HG03571 (cell line): ENCODE results near the gene HHEX.
"Not testable (repeated sequence)": the region's sequence is repeated elsewhere in the genome, so short reads cannot be mapped to it uniquely, and the experiment has no call there.

ENCODE experiments used
- ATAC-seq: cut with Tn5 transposase; IDR thresholded peaks from one replicate; pipeline ENCODE4 v1.9.1; 2021; ENCODE audit not compliant: unreplicated experiment

HHEX gene

DNA sequence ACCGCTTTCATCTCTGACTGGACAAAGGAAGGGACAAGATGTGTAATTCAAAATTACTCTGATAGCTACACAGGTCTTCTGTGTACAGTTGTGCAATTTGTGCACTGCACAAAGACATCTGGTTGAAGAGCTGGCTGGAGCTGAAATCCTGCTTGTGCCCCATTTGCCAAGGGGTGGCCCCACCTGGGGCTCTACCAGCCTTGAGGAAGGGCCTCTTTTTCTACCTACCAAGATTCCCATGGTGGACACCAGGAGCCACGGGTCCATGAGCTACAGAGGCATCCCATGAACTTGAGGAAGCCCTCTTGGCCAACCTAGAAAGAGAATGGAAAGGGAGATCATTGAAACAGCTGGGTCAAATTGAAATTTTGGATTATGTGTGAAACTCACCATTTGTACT is 43.2 kb downstream of the HHEX start:
- no peak for ATAC-seq

DNA sequence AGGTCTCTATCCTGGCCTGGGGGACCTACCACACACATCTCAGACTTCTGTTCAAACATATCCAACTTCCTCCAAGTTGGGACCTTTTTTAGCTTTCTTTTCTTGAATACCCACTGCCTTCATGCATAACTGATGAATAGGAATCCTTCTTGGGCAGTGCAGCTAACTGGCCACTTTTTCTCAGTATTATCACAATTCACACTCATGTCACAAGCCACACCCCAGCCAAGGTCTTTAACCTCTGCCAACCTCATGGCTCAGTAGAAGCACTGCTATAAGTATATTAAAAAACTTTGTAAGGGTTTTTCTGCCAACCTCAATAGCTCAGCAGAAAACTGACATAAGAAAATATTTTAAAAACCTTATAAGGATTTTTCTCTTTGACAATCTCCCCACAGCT is 44.5 kb downstream of the HHEX start:
- no peak for ATAC-seq

DNA sequence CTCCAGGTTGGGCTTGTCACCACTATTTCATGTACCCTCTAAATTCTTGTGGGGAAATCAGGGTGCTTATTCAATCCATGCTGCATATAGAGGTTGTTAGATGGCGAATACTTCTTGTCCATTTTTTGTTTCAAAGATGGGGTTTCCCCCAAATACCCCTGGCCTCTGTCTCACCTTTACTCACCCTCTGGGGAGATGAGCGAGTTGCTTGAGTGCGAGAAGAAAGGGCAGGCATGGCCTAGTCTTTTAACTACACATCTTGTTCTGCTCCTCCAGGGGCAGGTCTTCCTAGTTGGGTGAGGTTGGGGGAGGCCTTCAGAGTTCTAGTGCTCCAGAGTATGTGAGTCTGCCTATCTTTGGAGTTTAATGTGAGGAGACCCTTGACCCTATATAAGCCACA is 46.2 kb downstream of the HHEX start:
- no peak for ATAC-seq

DNA sequence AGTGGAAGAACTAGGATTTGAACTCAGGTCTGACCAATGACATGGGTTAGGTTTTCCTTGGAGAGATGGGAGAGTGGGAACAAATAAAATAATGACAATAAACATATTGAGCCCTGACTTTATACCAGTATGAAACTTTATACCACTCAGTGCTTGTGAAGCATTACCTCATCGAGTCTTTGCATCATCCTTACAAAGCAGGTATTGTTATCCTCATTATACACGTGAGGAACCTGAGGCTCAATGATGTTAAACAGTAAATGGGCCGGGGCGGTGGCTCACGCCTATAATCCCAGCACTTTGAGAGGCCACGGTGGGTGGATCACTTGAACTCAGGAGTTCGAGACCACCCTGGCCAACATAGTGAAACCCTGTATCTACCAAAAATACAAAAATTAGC is 47.7 kb downstream of the HHEX start:
- ATAC-seq = no peak

DNA sequence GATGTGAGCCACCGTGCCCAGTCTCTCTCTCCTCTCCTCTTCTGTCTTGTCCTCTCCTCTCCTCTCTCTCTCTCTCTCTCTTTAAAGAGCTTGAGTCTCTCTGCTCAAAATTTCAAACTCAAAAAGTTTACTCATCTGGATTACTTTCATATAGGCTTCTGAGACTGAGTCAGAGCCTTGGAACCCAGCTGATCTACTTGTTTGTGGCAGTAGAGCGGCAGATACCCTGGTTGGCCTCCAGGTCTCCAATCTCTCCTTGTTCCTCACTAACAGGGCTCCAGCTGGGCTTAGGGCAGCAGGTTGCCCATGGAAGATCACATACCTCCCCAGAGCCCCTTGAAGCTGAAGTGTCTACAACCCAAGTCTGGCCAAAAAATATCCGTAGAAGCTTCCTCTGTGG is 51.0 kb downstream of the HHEX start:
- ATAC-seq = no peak

DNA sequence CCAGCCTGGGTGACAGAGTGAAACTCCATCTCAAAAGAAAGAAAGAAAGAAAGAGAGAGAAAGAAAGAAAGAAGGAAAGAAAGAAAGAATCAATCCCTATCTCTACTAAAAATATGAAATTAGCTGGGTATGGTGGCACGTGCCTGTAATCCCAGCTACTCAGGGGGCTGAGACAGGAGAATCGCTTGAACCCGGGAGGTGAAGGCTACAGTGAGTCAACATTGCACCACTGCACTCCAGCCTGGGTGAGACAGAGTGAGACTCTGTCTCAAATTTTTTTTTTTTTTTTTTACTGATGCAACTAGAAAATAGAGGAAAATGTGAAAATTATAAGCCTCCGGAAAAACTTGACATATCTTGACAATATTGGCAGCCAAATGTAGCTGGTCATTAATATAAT is 52.0 kb downstream of the HHEX start:
- ATAC-seq = not testable (repeated sequence)

DNA sequence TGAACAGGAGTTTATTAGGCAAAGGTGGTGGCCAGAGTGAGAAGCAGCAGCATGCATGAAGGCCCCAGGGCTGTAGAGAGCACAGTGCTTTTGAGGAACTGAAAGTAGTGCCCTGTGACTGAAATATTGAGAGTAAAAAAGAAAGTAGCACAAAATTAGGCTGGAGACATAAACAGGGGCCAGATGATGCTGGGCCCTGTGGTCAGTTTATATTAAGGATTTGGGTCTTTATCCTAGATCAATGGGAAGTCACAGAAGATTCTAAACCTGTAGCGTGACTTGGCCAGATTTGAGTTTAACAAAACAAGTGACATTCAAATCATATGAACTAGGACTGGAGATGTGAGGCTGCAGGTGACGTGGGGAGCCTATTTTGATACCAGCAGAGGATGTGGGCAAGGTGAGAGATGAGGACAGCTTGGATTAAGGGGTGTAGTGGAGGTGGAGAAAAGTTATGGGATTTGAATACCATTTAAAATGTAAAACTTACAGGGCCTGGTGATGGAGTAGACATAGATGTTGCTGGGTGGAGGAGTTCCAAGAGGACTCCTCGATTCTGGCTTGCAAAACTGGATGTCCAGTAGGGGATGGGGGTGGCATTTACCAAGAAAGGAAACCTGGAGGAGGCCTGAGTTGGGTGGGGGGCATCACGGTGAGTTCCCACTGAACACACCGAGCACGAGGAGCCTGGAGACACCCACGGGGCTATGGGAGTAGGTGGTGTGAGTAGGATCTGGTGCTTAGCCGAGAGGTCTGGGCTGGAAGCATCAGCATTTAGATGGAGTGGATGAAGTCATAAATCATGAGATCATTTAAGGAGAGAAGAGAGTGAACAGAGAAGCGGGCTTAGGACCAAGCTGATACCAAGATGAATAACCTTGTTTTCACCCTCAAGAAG is 52.8 kb downstream of the HHEX start:
- peak; percentile 96 for ATAC-seq
